Hepatocyte (in vitro differentiated cells): ENCODE results near the gene XRCC6. TPM values are rescaled to one million over a fixed set of nuclear protein-coding genes. Genes with fewer than 3 reads are reported as not detected.
"Not testable (repeated sequence)": the region's sequence is repeated elsewhere in the genome, so short reads cannot be mapped to it uniquely, and the experiment has no call there.

Experiments
- DNase-seq: peaks from one replicate; pipeline ENCODE4 v3.0.0-alpha.2; 2016; ENCODE audit warnings: low spot score
- H2AFZ ChIP-seq: fragments of 200-600 bp; sonication (generic); 2 replicates; pipeline ENCODE4 v1.6.0; 2016; ENCODE audit warnings: antibody characterized with exemption, mild to moderate bottlenecking
- H3K27ac ChIP-seq: fragments of 200-600 bp; sonication (generic); 2 replicates; pipeline ENCODE4 v1.5.1; 2016; ENCODE audit warnings: mild to moderate bottlenecking
- H3K27me3 ChIP-seq: fragments of 200-600 bp; sonication (generic); 2 replicates; pipeline ENCODE4 v1.6.1; 2016
- H3K36me3 ChIP-seq: fragments of 200-600 bp; sonication (generic); replicated peaks from 2 replicates; pipeline ENCODE4 v1.5.1; 2016; ENCODE audit warnings: low read depth; ENCODE audit not compliant: insufficient read depth
- H3K4me1 ChIP-seq: fragments of 200-600 bp; sonication (generic); 2 replicates; pipeline ENCODE4 v1.5.1; 2016; ENCODE audit warnings: mild to moderate bottlenecking, moderate library complexity; ENCODE audit not compliant: insufficient read depth
- H3K4me2 ChIP-seq: fragments of 200-600 bp; sonication (generic); 2 replicates; pipeline ENCODE4 v1.6.0; 2016
- H3K4me3 ChIP-seq: fragments of 200-600 bp; sonication (generic); 2 replicates; pipeline ENCODE4 v1.5.1; 2016; ENCODE audit warnings: mild to moderate bottlenecking
- H3K79me2 ChIP-seq: fragments of 200-600 bp; sonication (generic); 2 replicates; pipeline ENCODE4 v1.6.0; 2017; ENCODE audit warnings: mild to moderate bottlenecking
- H3K9me2 ChIP-seq: fragments of 200-600 bp; sonication (generic); replicated peaks from 2 replicates; pipeline ENCODE4 v1.6.0; 2017; ENCODE audit warnings: mild to moderate bottlenecking; ENCODE audit not compliant: insufficient read depth
- H3K9me3 ChIP-seq: fragments of 200-600 bp; sonication (generic); 2 replicates; pipeline ENCODE4 v1.5.1; 2016; ENCODE audit warnings: low read depth, mild to moderate bottlenecking
- H4K20me1 ChIP-seq: fragments of 200-600 bp; sonication (generic); 2 replicates; pipeline ENCODE4 v1.6.0; 2016; ENCODE audit warnings: mild to moderate bottlenecking; ENCODE audit not compliant: insufficient read depth, poor library complexity, severe bottlenecking
- CTCF ChIP-seq: fragments of 200-600 bp; sonication (generic); IDR thresholded peaks from 2 replicates; pipeline ENCODE4 v1.5.1; 2016; ENCODE audit warnings: antibody characterized with exemption, mild to moderate bottlenecking; ENCODE audit not compliant: poor library complexity
- EZH2 ChIP-seq: fragments of 200-600 bp; sonication (generic); IDR thresholded peaks from 2 replicates; pipeline ENCODE4 v1.6.1; 2016; ENCODE audit warnings: antibody characterized with exemption, mild to moderate bottlenecking, borderline replicate concordance
- EZH2phosphoT487 ChIP-seq: fragments of 200-600 bp; sonication (generic); IDR thresholded peaks from one replicate; pipeline ENCODE4 v1.6.1; 2018; ENCODE audit warnings: antibody characterized with exemption, mild to moderate bottlenecking, low read depth, moderate library complexity; ENCODE audit not compliant: unreplicated experiment, severe bottlenecking
- WGBS: methylation state at CpG from one replicate; pipeline ENCODE4 v1.1.6; 2016; ENCODE audit warnings: low lambda C conversion rate; ENCODE audit errors: missing lambda C conversion rate; 5-methylcytosine and 5-hydroxymethylcytosine counted together
- polyA plus RNA-seq: library from polyadenylated mRNA; unstranded; fragments of >200 nt; fragmentation: Nextera tagmentation; extraction: Ambion mirVana; gene quantifications from 2 replicates; pipeline ENCODE4 v1.2.1, GENCODE V29; 2016
- total RNA-seq: library from RNA; depleted of rRNA; stranded (reverse); fragments of >200 nt; gene quantifications from 2 replicates; pipeline ENCODE4 v1.2.3, GENCODE V29; 2014

The XRCC6 gene
- total RNA-seq: 273 and 276 TPM in 2 replicates
- polyA plus RNA-seq: 242 and 260 TPM in 2 replicates

GRCh38 chr22:41621099-41621910 is at the start of gene XRCC6:
TSS of gene XRCC6 (plus strand) at chr22:41621295. CDS start at chr22:41622005, 710 bp downstream.
- Histone ChIP-seq H2AFZ (peak within 1 kb of the TSS; percentile 55), H3K4me1 (peaks cover 17% of the 10 kb centered on the region), H3K9me3 (no peaks in the 10 kb centered on the region), H3K36me3 (no peaks in the 10 kb centered on the region), H3K9me2 (no peaks in the 10 kb centered on the region), H4K20me1 (peaks cover 9% of the 10 kb centered on the region), H3K27ac (peak within 1 kb of the TSS; percentile 97), H3K4me2 (peak within 1 kb of the TSS; percentile 89), H3K79me2 (peaks cover 88% of the 10 kb centered on the region), H3K27me3 (no peaks in the 10 kb centered on the region), H3K4me3 (peak within 1 kb of the TSS; percentile 76)
- DNase-seq: peak; percentile 100
- WGBS: 1% methylated on average over 58 of the region's 70 CpGs
- TF ChIP-seq EZH2phosphoT487 (no peak), EZH2 (no peak), CTCF (no peak)

GRCh38 chr22:41571786-41572185 is 49.3 kb upstream of the XRCC6 start:
- H3K9me2 ChIP-seq: no peaks in the 10 kb centered on the region
- H2AFZ ChIP-seq: no peak overlapping the region
- H3K79me2 ChIP-seq: no peaks in the 10 kb centered on the region
- DNase-seq: no peak
- no peak overlapping the region for H3K4me2 ChIP-seq
- H4K20me1 ChIP-seq: no peaks in the 10 kb centered on the region
- TF ChIP-seq EZH2 (no peak), CTCF (no peak), EZH2phosphoT487 (no peak)
- no peak overlapping the region for H3K27ac ChIP-seq
- H3K27me3 ChIP-seq: no peaks in the 10 kb centered on the region
- WGBS: 97% methylated on average over 9 of the region's 14 CpGs
- H3K36me3 ChIP-seq: no peaks in the 10 kb centered on the region
- H3K9me3 ChIP-seq: no peaks in the 10 kb centered on the region
- H3K4me3 ChIP-seq: no peak overlapping the region
- H3K4me1 ChIP-seq: no peaks in the 10 kb centered on the region

GRCh38 chr22:41572305-41572704 is 48.8 kb upstream of the XRCC6 start:
- not testable (repeated sequence) for H2AFZ ChIP-seq, H3K27me3 ChIP-seq, DNase-seq, H3K79me2 ChIP-seq, H4K20me1 ChIP-seq, H3K4me2 ChIP-seq, H3K9me3 ChIP-seq, H3K27ac ChIP-seq, H3K9me2 ChIP-seq, H3K4me3 ChIP-seq, H3K4me1 ChIP-seq, H3K36me3 ChIP-seq
- WGBS: 98% methylated on average over 3 of the region's 3 CpGs

- H3K27ac ChIP-seq: no peak overlapping the region
- H3K36me3 ChIP-seq: no peaks in the 10 kb centered on the region
- H3K27me3 ChIP-seq: no peaks in the 10 kb centered on the region
- H3K4me2 ChIP-seq: no peak overlapping the region
- no peaks in the 10 kb centered on the region for H4K20me1 ChIP-seq
- no peaks in the 10 kb centered on the region for H3K79me2 ChIP-seq
- no peaks in the 10 kb centered on the region for H3K9me3 ChIP-seq
- no peak overlapping the region for H3K4me3 ChIP-seq
- TF ChIP-seq EZH2phosphoT487: no peak
- TF ChIP-seq CTCF: no peak
- no peak for TF ChIP-seq EZH2
- H3K4me1 ChIP-seq: no peaks in the 10 kb centered on the region
- H2AFZ ChIP-seq: no peak overlapping the region
- no peaks in the 10 kb centered on the region for H3K9me2 ChIP-seq
- no peak for DNase-seq
- WGBS: 92% methylated on average over 11 of the region's 11 CpGs
These were observed 47.4 kb upstream of the XRCC6 start for GRCh38 chr22:41573677-41574076.
